Right renal pelvis (tissue), 4 donors: ENCODE measurements around the gene CD160. TPM values are rescaled to one million over a fixed set of nuclear protein-coding genes. Genes with fewer than 3 reads are reported as not detected.

ENCODE experiments used
- DNase-seq, 4 donors: peaks; one replicate each; pipeline ENCODE4 v3.0.0-alpha.2; 2013; ENCODE audit warnings: low read depth in 4 of 4, low spot score in 3 of 4, missing footprints in 1 of 4
- polyA plus RNA-seq, 4 donors: library from polyadenylated mRNA; unstranded; fragments of 120-200 nt; gene quantifications; one replicate each; pipeline ENCODE4 v1.2.1, GENCODE V29; 2013; ENCODE audit not compliant: insufficient read length in 4 of 4

CD160 gene
- polyA plus RNA-seq, 4 donors = 0.69 to 0.84 (median 0.78) TPM

DNA sequence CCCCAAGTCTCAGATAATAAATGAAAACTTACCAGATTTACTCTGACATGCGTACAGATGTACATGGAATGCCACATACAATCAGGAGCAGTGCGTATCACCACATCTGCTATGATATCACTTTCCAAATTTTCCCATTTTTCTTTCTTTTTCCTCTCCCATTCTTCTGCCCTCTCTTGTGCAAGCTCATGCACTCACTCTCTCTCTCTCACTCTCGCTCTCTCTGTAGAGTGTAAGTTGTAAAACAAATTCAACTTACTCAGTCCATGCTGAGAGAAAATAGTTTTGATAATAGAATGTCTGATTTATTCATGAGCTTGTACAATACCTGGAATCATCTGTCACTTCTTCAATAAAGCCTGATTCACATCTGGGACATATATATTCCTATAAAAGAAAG is 69.3 kb downstream of the CD160 start:
- DNase-seq = no peak

Other genes starting within 250 kb of the CD160 start
- gene GPR89A, start 111.5 kb upstream of the CD160 start, polyA plus RNA-seq = 10 to 100 TPM; 37.3 to 49.2 (median 39.1) TPM
- gene PDZK1, start 12.1 kb upstream of the CD160 start, polyA plus RNA-seq = 100 to 1,000 TPM; 150 to 206 (median 185) TPM
- 10 to 100 TPM; 12.6 to 18.0 (median 16.9) TPM for gene RNF115, start 104.6 kb downstream of the CD160 start, polyA plus RNA-seq
- 10 to 100 TPM; 34.8 to 36.1 (median 35.1) TPM for gene POLR3C, start 104.7 kb downstream of the CD160 start, polyA plus RNA-seq
- gene NUDT17, start 126.1 kb downstream of the CD160 start, polyA plus RNA-seq = 1 to 10 TPM; 6.1 to 7.3 (median 6.8) TPM
- gene PIAS3, start 139.6 kb downstream of the CD160 start, polyA plus RNA-seq = 10 to 100 TPM; 52.9 to 56.8 (median 54.7) TPM
- 1 to 10 TPM; 1.6 to 2.8 (median 2.1) TPM for gene ANKRD35, start 166.4 kb downstream of the CD160 start, polyA plus RNA-seq
- gene ITGA10, start 190.6 kb downstream of the CD160 start, polyA plus RNA-seq = under 1 TPM; 0.80 to 0.91 (median 0.82) TPM
- 10 to 100 TPM; 52.7 to 64.8 (median 63.1) TPM for gene PEX11B, start 199.2 kb downstream of the CD160 start, polyA plus RNA-seq
- gene RBM8A, start 208.0 kb downstream of the CD160 start, polyA plus RNA-seq = 100 to 1,000 TPM; 191 to 214 (median 201) TPM
- gene LIX1L, start 238.5 kb downstream of the CD160 start, polyA plus RNA-seq = 10 to 100 TPM; 25.3 to 31.2 (median 29.2) TPM
- under 1 TPM; 0.54 to 0.76 (median 0.71) TPM for gene ANKRD34A, start 245.1 kb downstream of the CD160 start, polyA plus RNA-seq
- gene POLR3GL, start 245.2 kb downstream of the CD160 start, polyA plus RNA-seq = 10 to 100 TPM; 33.7 to 40.0 (median 36.1) TPM